ENCODE measurements around the gene FOXD3.

- TF ChIP-seq CTCF (IDR thresholded peaks at IDR 0.05) = no peak
- TF ChIP-seq POLR2A (IDR thresholded peaks at IDR 0.05) = no peak
Measured at GRCh38 chr1:63343922-63344321, 21.6 kb downstream of the FOXD3 start.
